GM23248 (cell line): ENCODE results near the gene ITSN2.

Experiments used
- EZH2 ChIP-seq: fragments of 200-600 bp; sonication (generic); IDR thresholded peaks from 2 replicates; pipeline ENCODE4 v1.6.1; 2018; ENCODE audit warnings: antibody characterized with exemption, mild to moderate bottlenecking; ENCODE audit not compliant: insufficient read depth, poor library complexity, severe bottlenecking
- EZH2phosphoT487 ChIP-seq: fragments of 200-600 bp; sonication (generic); IDR thresholded peaks from 2 replicates; pipeline ENCODE4 v1.6.1; 2018; ENCODE audit warnings: antibody characterized with exemption, moderate library complexity, mild to moderate bottlenecking, low read depth; ENCODE audit not compliant: insufficient read depth

- TF ChIP-seq EZH2phosphoT487 (no peak), EZH2 (no peak)
These were observed 176.8 kb downstream of the ITSN2 start for GRCh38 chr2:24183366-24184069.
